Measurements from ENCODE around the gene HOGA1. TPM values are rescaled to one million over a fixed set of nuclear protein-coding genes. Genes with fewer than 3 reads are reported as not detected.
A peak's percentile ranks its signal among the peaks of the same experiment; 100 is the strongest.

Gene HOGA1
- total RNA-seq, 1 donor from 2014 or later, result 0.98 TPM

DNA sequence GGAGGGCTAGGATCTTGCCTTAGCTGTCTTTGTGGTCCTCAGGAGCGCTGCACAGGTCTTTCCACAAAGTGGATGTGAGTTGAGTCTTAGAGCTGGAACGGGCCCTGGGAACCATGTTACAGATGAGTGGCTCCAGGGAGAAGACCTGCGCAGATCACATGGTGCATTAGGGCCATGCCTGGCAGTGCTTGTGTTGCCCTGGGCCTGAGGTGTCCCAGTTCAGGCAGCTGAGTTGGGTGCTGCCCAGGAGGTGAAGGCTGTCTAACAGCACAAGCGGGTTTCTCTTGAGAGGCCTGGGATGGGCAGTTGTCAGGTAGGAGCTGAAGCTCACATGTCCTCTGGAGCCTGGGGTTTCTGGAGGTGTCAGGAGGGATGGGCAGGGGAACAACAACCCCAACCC, 45.4 kb upstream of the HOGA1 start:
- H3K4me1 ChIP-seq, result peaks cover 50% of the 10 kb centered on the region
- intact Hi-C loops (cut with DNase I), result no loop called here
- H3K36me3 ChIP-seq, result no peaks in the 10 kb centered on the region
- no peak for DNase-seq (ENCODE audit: extremely low spot score in 2 of 2)
- peak overlapping the region; percentile 93 for H3K27ac ChIP-seq
- H3K4me3 ChIP-seq, result no peak overlapping the region
- H3K27me3 ChIP-seq, result no peaks in the 10 kb centered on the region
- no peaks in the 10 kb centered on the region for H3K9me3 ChIP-seq
- no peak for TF ChIP-seq POLR2A (IDR thresholded peaks at IDR 0.05)
- TF ChIP-seq, protein P1, sequence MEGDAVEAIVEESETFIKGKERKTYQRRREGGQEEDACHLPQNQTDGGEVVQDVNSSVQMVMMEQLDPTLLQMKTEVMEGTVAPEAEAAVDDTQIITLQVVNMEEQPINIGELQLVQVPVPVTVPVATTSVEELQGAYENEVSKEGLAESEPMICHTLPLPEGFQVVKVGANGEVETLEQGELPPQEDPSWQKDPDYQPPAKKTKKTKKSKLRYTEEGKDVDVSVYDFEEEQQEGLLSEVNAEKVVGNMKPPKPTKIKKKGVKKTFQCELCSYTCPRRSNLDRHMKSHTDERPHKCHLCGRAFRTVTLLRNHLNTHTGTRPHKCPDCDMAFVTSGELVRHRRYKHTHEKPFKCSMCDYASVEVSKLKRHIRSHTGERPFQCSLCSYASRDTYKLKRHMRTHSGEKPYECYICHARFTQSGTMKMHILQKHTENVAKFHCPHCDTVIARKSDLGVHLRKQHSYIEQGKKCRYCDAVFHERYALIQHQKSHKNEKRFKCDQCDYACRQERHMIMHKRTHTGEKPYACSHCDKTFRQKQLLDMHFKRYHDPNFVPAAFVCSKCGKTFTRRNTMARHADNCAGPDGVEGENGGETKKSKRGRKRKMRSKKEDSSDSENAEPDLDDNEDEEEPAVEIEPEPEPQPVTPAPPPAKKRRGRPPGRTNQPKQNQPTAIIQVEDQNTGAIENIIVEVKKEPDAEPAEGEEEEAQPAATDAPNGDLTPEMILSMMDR (IDR thresholded peaks at IDR 0.05), result no peak
- TF ChIP-seq POLR2AphosphoS5 (IDR thresholded peaks at IDR 0.05; ENCODE audit: insufficient read depth in 1 of 2, low read depth in 1 of 2), result no peak

DNA sequence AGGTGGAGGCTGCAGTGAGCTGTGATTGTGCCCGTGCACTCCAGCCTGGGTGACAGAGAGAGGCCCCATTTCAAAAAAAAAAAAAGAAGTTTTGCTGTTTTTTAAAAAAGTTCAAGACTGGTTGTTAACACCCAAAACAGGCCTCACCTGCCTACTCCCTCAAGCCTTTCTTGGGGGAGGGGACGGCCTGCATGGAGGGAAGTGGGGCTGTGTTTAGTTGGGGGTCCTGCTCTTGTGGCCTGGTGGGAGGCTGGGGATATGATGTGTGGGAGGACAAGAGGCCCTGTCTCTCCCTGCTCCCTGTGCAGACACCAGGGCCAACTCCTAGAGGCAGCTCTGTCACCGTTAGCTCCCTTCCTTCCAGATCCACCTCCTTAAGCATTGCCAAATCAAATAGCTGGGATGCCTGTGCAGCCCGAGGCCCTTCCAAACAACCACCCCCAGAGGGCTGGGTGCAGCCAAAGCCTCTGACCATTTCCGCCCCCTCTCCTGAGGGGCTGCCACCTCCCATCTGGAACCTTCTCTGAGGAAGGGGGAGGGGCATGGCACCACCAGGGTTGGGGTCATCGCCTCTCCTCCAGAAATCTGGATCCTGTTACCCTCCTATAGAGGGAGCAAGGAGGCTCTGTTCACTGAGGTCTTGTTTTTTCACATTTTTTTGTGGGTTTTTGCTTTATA, 44.5 kb upstream of the HOGA1 start:
- DNase-seq (ENCODE audit: extremely low spot score in 2 of 2), result no peak
- H3K27ac ChIP-seq, result peak overlapping the region; percentile 93
- intact Hi-C loops (cut with DNase I), result loop anchor here (5.0 kb wide), 1 partner anchor 42 kb away; the partner anchor contains the start of genes MMS19 and UBTD1

DNA sequence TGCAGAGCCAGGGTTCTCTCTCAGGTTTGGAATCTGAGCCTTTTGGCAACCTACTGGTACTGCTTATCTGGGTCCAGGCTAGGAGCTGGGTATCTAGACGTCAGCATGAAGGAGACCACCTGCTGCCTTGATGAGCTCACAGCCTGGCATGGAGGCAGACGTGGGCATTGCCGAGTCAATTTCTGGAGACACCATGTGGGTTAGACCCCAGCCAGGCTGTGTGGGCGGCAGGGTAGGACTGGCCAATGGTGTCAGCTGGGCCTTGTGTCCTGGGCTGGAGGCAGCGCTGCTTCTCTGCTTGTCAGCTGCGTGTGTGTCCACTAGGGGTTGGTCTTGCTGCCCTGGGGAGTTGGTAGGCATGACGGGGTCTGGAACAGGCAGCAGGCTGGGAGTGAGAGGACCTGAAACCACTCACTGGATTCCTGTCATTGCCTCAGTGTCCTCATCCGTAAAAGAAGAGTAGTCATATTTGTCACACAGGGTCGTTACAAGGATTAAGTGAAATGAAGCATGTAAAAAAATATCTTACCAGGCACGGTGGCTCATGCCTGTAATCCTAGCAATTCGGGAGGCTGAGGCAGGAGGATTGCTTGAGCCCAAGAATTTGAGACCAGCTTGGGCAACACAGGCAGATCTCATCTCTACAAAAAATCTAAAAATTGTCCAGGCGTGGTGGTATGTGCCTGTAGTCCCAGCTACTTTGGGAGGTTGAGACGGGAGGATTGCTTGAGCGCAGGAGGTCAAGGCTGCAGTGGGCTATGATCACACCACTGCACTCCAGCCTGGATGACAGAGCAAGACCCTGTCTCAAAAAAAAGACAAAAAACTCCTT, 43.3 kb upstream of the HOGA1 start:
- peak overlapping the region; percentile 93 for H3K27ac ChIP-seq
- H3K27me3 ChIP-seq, result no peaks in the 10 kb centered on the region
- DNase-seq (ENCODE audit: extremely low spot score in 2 of 2), result no peak
- H3K9me3 ChIP-seq, result no peaks in the 10 kb centered on the region
- TF ChIP-seq POLR2A (IDR thresholded peaks at IDR 0.05), result no peak
- no peak for TF ChIP-seq POLR2AphosphoS5 (IDR thresholded peaks at IDR 0.05; ENCODE audit: insufficient read depth in 1 of 2, low read depth in 1 of 2)
- TF ChIP-seq, protein P1 (IDR thresholded peaks at IDR 0.05), result no peak
- no peaks in the 10 kb centered on the region for H3K36me3 ChIP-seq
- H3K4me3 ChIP-seq, result no peak overlapping the region
- peaks cover 54% of the 10 kb centered on the region for H3K4me1 ChIP-seq
- intact Hi-C loops (cut with DNase I), result loop anchor here (5.0 kb wide), 1 partner anchor 44 kb away; the partner anchor contains the start of genes MMS19 and UBTD1

More for the DNA sequence above, 44.5 kb upstream of the HOGA1 start:
- TF ChIP-seq POLR2AphosphoS5 (IDR thresholded peaks at IDR 0.05; ENCODE audit: insufficient read depth in 1 of 2, low read depth in 1 of 2), result peak in 1 of 2 donors; percentile 65
- no peak for TF ChIP-seq POLR2A (IDR thresholded peaks at IDR 0.05)
- Histone ChIP-seq H3K4me1 (peaks cover 54% of the 10 kb centered on the region), H3K27me3 (no peaks in the 10 kb centered on the region), H3K9me3 (no peaks in the 10 kb centered on the region), H3K4me3 (no peak overlapping the region), H3K36me3 (no peaks in the 10 kb centered on the region)

DNA sequence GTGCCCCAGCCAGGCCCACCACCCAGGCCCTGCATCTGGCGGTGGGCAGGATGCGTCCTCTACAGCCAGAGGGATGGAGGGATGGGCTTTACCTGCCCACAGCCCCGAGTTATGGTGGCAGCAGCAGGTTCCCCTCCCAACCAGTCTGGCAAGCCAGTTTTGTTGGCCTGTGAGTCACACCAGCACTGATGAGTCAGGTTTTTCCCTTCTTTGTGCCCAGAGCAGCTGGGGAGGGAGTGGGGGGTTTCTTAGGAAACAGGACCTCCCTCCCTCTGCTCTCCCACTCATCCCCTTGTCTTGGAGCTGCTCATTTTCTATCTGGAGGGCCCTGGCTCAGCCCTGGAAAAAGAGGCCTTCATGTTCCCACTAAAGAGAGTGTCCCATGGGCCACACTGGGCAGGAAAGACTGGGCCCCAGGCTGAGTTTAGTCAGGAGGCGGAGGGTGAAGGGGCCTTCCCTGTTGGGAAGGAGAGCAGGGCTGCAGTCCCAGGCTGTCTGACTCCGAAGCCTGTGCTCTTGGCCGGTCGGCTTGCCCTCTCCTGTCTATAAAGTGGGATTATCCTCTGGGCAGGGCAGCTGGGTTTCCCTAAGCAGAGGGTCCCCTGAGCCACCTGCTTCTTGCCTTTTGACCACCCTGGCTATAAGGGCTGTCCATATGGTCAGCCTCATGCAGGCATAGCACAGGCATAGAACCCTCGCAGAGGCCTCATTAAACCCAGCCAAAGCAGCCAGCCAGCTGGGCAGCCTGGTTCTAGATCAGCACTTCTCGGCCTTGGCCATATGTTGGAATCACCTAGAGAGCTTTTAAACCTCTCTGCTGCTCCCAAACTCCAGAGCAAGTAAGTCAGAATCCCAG, 41.8 kb upstream of the HOGA1 start:
- H3K9me3 ChIP-seq, result no peaks in the 10 kb centered on the region
- peak in 1 of 2 donors; percentile 98 for DNase-seq (ENCODE audit: extremely low spot score in 2 of 2)
- peak overlapping the region; percentile 93 for H3K27ac ChIP-seq
- peaks cover 57% of the 10 kb centered on the region for H3K4me1 ChIP-seq
- intact Hi-C loops (cut with DNase I), result loop anchor here (5.0 kb wide), 1 partner anchor 45 kb away; the partner anchor contains the start of genes MMS19 and UBTD1
- H3K4me3 ChIP-seq, result peak overlapping the region in 1 of 2 donors; percentile 23
- TF ChIP-seq, protein P1 (IDR thresholded peaks at IDR 0.05), result no peak
- peak; percentile 88 to 93 for TF ChIP-seq POLR2AphosphoS5 (IDR thresholded peaks at IDR 0.05; ENCODE audit: insufficient read depth in 1 of 2, low read depth in 1 of 2)
- H3K27me3 ChIP-seq, result no peaks in the 10 kb centered on the region
- no peaks in the 10 kb centered on the region for H3K36me3 ChIP-seq
